GM11168 (cell line): Measurements from ENCODE around the gene ZYG11B.
"Not testable (repeated sequence)": the region's sequence is repeated elsewhere in the genome, so short reads cannot be mapped to it uniquely, and the experiment has no call there.

ENCODE experiments used
- in situ Hi-C: fragments of 300-500 bp; cut with MboI; formaldehyde crosslinking; loops from one replicate; pipeline ENCODE4 v1.12.0; 2022; ENCODE audit warnings: low sequenced_read_pairs; ENCODE audit not compliant: unreplicated experiment

The ZYG11B gene

GRCh38 chr1:52706941-52707926, 19.0 kb upstream of the ZYG11B start:
- in situ Hi-C loops: loop anchor here (10.0 kb wide), 1 partner anchor 218 kb away; the partner anchor contains the start of genes ECHDC2 and SCP2

GRCh38 chr1:52707927-52708655, 18.2 kb upstream of the ZYG11B start:
- in situ Hi-C loops: loop anchor here (10.0 kb wide), 1 partner anchor 217 kb away; the partner anchor contains the start of genes ECHDC2 and SCP2

GRCh38 chr1:52709016-52709415, 17.2 kb upstream of the ZYG11B start:
- in situ Hi-C loops: loop anchor here (10.0 kb wide), 1 partner anchor 216 kb away; the partner anchor contains the start of genes ECHDC2 and SCP2

- in situ Hi-C loops: no loop called here
Measured at GRCh38 chr1:52713590-52713989, 12.7 kb upstream of the ZYG11B start.

GRCh38 chr1:52715296-52715695, 11.0 kb upstream of the ZYG11B start:
- in situ Hi-C loops: not testable (repeated sequence)

- in situ Hi-C loops: no loop called here
Measured at GRCh38 chr1:52723260-52723659, 3.0 kb upstream of the ZYG11B start.

- in situ Hi-C loops: no loop called here
Measured at GRCh38 chr1:52725903-52726264, 369 bp upstream of the ZYG11B start.

- in situ Hi-C loops: no loop called here
Measured at GRCh38 chr1:52727114-52727586, 897 bp downstream of the ZYG11B start.

GRCh38 chr1:52727956-52728656, 1.9 kb downstream of the ZYG11B start:
- in situ Hi-C loops: no loop called here

- in situ Hi-C loops: no loop called here
Measured at GRCh38 chr1:52733368-52733767, 7.1 kb downstream of the ZYG11B start.

- in situ Hi-C loops: not testable (repeated sequence)
Measured at GRCh38 chr1:52735371-52735770, 9.1 kb downstream of the ZYG11B start.

GRCh38 chr1:52738148-52738547, 11.9 kb downstream of the ZYG11B start:
- in situ Hi-C loops: no loop called here

GRCh38 chr1:52738893-52739292, 12.6 kb downstream of the ZYG11B start:
- in situ Hi-C loops: no loop called here

GRCh38 chr1:52739699-52740467, 13.6 kb downstream of the ZYG11B start:
- in situ Hi-C loops: no loop called here

GRCh38 chr1:52741259-52741658, 15.0 kb downstream of the ZYG11B start:
- in situ Hi-C loops: no loop called here

GRCh38 chr1:52746189-52746588, 19.9 kb downstream of the ZYG11B start:
- in situ Hi-C loops: no loop called here

GRCh38 chr1:52747450-52747849, 21.2 kb downstream of the ZYG11B start:
- in situ Hi-C loops: no loop called here

GRCh38 chr1:52748119-52748518, 21.9 kb downstream of the ZYG11B start:
- in situ Hi-C loops: no loop called here

- in situ Hi-C loops: not testable (repeated sequence)
Measured at GRCh38 chr1:52749496-52749895, 23.2 kb downstream of the ZYG11B start.

GRCh38 chr1:52750139-52750538, 23.9 kb downstream of the ZYG11B start:
- in situ Hi-C loops: not testable (repeated sequence)
